HG03432 (cell line): ENCODE measurements around the gene RNF31.

Source experiments
- ATAC-seq: cut with Tn5 transposase; IDR thresholded peaks from one replicate; pipeline ENCODE4 v1.9.1; 2021; ENCODE audit warnings: mild to moderate bottlenecking, moderate library complexity; ENCODE audit not compliant: unreplicated experiment

Gene RNF31

DNA sequence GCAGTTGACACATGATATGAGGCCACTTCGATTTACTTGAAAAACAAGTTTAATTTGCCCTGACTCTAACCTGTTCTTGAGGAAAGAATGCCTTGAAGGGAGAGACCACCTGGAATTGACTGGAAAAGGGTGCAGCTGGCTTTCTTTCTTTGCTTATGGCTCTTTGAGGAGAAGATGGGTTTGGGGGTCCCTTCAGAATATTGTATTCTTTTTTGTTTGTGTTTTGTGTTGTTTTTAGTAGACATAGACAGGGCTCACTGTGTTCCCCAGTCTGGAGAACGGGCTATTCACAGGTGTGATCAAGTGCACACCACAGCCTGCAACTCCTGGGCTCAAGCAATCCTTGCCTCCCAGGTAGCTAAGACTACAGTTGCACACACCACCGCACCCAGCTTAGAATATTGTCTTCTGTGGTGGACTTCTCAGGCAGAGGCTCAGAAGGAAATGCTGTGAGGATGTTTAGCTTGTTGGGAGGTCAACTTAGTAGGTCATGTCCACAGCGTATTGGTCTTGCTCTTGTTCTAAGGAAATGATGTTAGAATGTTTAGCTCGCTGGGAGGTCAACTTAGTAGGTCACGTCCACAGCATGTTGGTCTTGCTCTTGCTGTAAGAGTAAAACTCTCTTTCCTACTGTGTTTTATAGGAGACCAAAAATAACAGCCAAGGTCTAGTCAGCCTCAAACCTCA lies 31.0 kb upstream of the RNF31 start:
- no peak for ATAC-seq

DNA sequence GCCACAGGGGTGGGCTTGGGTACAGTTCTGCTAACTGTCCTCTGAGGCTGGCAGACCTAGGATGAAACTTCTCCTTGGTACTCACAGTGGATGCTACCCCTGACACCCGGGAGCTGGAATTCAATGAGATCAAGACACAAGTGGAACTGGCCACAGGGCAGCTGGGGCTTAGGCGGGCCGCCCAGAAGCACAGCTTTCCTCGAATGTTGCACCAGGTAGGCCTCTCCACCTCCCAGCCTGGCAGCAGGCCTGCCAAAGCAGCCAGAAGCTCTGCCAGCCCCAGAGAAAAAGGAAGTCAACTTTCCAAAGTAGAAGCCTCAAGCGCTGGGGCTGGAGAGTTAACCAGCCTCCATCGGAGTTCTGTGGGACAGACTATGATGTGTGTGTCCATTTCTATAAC lies 30.1 kb upstream of the RNF31 start:
- no peak for ATAC-seq

DNA sequence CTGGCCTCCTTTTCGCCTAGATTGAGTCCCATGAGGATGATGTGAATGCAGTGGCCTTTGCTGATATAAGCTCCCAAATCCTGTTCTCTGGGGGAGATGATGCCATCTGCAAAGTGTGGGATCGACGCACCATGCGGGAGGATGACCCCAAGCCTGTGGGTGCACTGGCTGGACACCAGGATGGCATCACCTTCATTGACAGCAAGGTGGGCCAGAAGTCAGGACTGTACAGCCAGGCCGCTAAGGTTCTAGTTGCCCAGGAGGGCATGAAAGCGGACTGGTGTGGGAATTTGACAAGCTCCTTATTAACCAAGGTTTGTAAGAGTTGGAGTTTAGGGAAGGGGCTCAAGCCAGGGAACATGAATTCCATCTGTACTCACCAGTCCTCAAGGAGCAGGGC lies 27.6 kb upstream of the RNF31 start:
- no peak for ATAC-seq

DNA sequence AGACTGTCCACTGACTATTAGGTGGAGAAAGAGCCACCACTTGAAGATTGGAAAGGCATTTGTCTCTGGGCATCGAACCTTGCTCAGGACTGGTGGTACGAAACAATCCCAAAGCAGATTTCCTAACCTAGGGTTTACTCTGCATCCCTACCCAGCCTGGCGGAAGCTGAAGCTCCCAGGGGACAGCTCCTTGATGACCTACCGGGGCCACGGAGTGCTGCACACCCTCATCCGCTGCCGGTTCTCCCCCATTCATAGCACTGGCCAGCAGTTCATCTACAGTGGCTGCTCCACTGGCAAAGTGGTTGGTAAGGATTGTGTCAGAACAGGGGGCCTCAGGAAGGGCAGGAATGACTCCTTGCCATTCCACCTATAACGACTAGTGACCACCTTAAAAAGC lies 26.1 kb upstream of the RNF31 start:
- ATAC-seq: no peak

DNA sequence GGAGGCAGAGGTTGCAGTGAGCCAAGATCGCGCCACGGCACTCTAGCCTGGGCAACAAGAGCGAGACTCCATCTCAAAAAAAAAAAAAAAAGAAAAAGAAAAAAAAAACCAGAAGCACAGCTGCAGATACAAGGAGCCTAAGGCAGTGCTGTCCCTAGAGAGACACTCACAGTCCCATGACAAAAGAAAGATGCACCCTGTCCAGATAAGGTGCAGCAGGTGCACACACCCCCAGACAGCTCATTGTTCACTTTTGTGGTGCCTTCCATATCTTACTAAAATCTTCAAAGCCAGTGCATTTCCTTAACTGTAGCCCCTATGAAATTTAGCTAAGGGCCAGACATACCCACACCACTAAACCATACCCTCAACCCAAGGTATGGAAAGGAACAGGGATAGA lies 24.9 kb upstream of the RNF31 start:
- ATAC-seq: no peak

DNA sequence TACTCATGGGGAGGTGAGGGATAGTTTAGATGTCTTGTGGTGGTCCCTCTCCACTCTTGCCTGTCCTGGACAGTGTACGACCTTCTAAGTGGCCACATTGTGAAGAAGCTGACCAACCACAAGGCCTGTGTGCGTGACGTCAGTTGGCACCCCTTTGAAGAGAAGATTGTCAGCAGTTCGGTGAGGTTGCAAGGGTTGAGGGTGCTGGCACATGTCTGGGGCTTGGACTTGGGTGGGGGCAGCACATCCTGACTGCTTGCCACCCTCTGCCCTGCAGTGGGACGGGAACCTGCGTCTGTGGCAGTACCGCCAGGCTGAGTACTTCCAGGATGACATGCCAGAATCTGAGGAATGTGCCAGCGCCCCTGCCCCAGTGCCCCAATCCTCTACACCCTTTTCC lies 24.4 kb upstream of the RNF31 start:
- no peak for ATAC-seq

- peak; percentile 71 for ATAC-seq
Observed at GRCh38 chr14:24123424-24124417, 23.6 kb upstream of the RNF31 start.

GRCh38 chr14:24126939-24127338 lies 20.4 kb upstream of the RNF31 start:
- no peak for ATAC-seq

- ATAC-seq: no peak
Observed at GRCh38 chr14:24127673-24128072, 19.6 kb upstream of the RNF31 start.

GRCh38 chr14:24129410-24129998 lies 17.8 kb upstream of the RNF31 start:
- ATAC-seq: no peak

- ATAC-seq: no peak
Observed at GRCh38 chr14:24130380-24130716, 16.9 kb upstream of the RNF31 start, which contains the start of gene FITM1. TSS of gene FITM1 (plus strand) at chr14:24130659. CDS start at chr14:24131564, 905 bp downstream.

DNA sequence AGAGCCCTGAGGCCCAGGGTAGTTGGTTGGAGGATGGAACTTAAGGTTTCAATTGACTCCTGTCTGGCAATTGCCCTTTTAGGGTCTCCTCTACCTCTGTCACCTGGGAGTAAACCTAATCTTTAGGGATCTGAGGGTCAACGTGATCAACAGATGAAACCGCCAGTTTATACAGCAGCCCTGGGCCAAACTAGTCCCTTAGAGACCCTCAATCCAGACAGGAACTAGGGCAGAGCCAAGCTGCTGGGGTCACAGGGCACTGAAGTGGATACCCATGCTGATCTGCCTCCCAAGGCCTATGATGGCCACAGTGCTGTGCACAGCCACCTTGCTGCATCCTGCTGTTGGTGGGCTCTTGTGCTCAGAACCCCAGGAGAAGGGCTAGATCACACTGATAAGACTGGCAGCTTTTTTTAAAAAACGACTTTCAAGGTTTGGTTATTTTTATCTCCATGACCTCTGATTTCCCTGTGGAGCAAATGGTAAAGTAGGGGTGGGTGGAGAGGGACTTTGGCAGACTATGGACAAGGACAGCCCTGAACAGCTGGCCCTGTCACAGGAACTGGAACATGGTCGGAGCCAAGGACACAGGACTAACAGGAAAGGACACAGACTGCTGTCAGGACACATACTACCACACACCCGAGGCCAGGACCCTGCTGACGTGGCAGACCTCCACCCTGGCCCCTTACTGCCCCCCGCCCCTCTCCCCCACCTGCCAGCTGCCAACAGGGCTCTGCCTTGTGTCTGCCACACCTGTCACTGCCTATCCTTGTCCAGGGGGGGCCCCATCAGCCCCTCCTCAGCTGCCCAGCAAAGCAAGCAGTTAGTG lies 16.4 kb upstream of the RNF31 start:
- no peak for ATAC-seq

- ATAC-seq: no peak
Observed at GRCh38 chr14:24131549-24131966, 15.7 kb upstream of the RNF31 start.

DNA sequence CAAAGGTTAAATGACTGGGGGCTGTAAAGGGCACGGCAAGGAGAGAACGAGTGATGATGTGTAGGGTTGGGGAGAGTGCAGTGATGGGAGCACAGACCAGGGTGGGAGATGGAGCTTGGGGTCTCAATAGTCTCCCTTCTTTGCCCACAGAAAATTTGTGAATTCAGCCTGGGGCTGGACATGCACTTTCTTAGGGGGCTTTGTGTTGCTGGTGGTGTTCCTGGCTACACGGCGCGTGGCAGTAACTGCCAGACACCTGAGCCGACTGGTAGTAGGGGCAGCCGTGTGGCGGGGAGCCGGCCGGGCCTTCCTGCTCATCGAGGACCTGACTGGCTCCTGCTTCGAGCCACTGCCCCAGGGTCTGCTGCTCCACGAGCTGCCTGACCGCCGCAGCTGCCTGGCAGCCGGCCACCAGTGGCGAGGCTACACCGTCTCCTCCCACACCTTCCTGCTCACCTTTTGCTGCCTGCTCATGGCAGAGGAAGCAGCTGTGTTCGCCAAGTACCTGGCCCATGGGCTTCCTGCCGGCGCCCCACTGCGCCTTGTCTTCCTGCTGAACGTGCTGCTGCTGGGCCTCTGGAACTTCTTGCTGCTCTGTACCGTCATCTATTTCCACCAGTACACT lies 15.1 kb upstream of the RNF31 start:
- no peak for ATAC-seq

- no peak for ATAC-seq
Observed at GRCh38 chr14:24132976-24133375, 14.3 kb upstream of the RNF31 start.

DNA sequence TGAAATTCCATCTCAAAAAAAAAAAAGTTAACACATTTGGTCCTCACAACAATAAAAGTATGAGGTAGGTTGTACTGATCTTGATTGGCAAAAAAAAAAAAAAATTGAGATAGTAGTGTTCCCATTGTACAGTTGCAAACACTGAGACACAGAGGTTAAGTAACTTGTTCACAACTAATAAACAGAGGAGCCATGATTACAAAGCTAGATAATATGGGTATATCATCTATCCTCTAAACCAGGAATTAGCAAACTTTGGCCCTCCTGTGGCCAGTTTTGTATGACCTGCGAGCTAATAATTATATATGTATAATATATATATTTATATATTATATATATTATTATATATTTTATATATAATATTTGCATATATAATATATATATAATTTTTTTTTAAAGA lies 13.6 kb upstream of the RNF31 start:
- no peak for ATAC-seq

DNA sequence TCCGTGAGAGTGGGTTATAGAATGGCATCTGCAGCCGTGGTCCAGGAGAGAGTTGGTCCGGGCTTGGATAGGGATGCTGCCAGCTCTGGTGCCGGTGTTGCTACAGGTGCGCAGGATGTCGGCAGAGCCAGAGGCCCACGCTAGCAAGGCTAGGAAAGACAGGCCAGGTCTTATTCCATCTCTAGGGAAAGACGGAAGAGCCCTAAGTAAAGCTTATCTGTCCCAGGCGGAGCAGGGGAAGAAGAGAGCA lies 11.8 kb upstream of the RNF31 start:
- ATAC-seq: peak; percentile 9

DNA sequence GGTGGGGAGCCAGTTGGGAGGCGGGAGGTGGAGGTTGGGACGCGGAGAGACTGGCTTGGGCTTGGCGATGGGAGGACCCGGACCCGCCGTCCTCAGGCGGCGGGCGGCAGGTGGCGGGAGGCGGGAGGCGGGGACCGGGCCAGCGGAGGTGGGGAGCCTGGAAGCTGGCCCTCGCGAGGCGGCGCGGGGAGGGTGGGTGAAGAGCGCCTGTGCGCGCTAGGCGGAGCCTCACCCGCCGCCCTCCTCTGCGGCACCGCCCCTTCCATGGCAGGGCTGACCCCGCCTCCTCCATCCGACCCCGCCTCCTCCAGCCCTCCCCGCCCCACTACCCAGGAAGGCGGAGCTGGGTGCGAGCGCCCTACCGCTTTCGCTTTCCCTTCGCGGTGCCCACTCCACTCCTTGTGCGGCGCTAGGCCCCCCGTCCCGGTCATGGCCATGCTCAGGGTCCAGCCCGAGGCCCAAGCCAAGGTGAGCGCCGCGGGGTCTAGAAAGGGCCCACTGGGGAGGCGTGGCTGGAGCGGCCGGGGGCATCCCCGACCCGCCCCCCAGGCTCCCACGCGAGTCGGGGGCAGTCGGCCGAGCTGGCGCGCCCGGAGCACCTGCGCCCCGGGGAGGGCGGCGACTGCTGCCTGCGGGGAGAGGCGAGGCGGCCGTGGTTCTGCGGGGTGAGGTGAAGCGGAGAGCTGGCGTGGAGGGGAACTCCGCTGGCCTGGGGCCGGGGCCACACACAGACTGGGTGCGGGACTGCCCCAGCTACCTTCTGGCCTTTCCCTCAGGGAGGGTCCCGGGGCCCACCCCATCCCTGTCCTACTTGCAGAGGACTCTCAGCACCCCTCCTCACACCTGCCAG lies 11.2 kb upstream of the RNF31 start, which contains the start of gene PSME1:
Gene PSME1, plus strand, starts transcription at position 361 of the 850 bp plus-strand sequence. Its CDS starts 69 bp downstream, at position 430.
- peak; percentile 87 for ATAC-seq

GRCh38 chr14:24136684-24137528 lies 10.4 kb upstream of the RNF31 start:
- ATAC-seq: no peak
